Testis (tissue), 3 donors: ENCODE results near the gene CUBN. TPM values are rescaled to one million over a fixed set of nuclear protein-coding genes. Genes with fewer than 3 reads are reported as not detected.

Experiments used
- DNase-seq: peaks from one replicate; pipeline ENCODE4 v3.0.0-alpha.2; 2019
- H3K27ac ChIP-seq, 2 donors: fragments of 200-600 bp; sonication (generic); one replicate each; pipeline ENCODE4 v1.5.1; 2019
- H3K27me3 ChIP-seq: fragments of 200-600 bp; sonication (generic); one replicate; pipeline ENCODE4 v1.5.1; 2019
- H3K36me3 ChIP-seq: fragments of 200-600 bp; sonication (generic); one replicate; pipeline ENCODE4 v1.5.1; 2017; ENCODE audit warnings: low read depth; ENCODE audit errors: missing control alignments
- H3K4me1 ChIP-seq: fragments of 200-600 bp; sonication (generic); one replicate; pipeline ENCODE4 v1.5.1; 2019
- H3K4me3 ChIP-seq, 2 donors: fragments of 200-600 bp; sonication (generic); one replicate each; pipeline ENCODE4 v1.5.1; 2017 to 2019
- H3K9me3 ChIP-seq: fragments of 200-600 bp; sonication (generic); one replicate; pipeline ENCODE4 v1.5.1; 2017
- CTCF ChIP-seq, 3 experiments: fragments of 450-650 bp in 2 of 3; fragments of 200-600 bp in 1 of 3; sonication (generic) in 1 of 3; IDR thresholded peaks; one replicate each; pipeline ENCODE4 v1.5.1; 2016 to 2019; ENCODE audit warnings: antibody characterized with exemption in 3 of 3, mild to moderate bottlenecking in 2 of 3, moderate library complexity in 1 of 3
- POLR2A ChIP-seq: fragments of 450-650 bp; IDR thresholded peaks from one replicate; pipeline ENCODE4 v1.6.1; 2017; ENCODE audit warnings: antibody characterized with exemption, mild to moderate bottlenecking, moderate library complexity
- WGBS, 2 donors: methylation state at CpG; one replicate each; pipeline ENCODE4 v1.1.5; 2018; 5-methylcytosine and 5-hydroxymethylcytosine counted together
- intact Hi-C: fragments of 100-400 bp; cut with DNase I; formaldehyde crosslinking; loops from one replicate; pipeline ENCODE4 v1.15.1; 2023; ENCODE audit warnings: low total_unique reads
- polyA plus RNA-seq: library from polyadenylated mRNA; stranded (reverse); fragments of 350-450 nt; fragmentation: Illumina TruSeq; extraction: RNeasy Lipid Tissue Mini Kit (QIAGEN cat#74804); gene quantifications from one replicate; pipeline ENCODE4 v1.2.3, GENCODE V29; 2014; ENCODE audit warnings: low read depth, low replicate concordance; ENCODE audit not compliant: insufficient read depth
- total RNA-seq, 2 donors: library from RNA; depleted of rRNA; stranded (reverse); fragments of >200 nt; gene quantifications; one replicate each; pipeline ENCODE4 v1.2.3, GENCODE V29; 2016

The CUBN gene
- total and polyA plus RNA-seq, 3 donors from 2014 or later: 11.0 to 39.3 (median 19.2) TPM

GRCh38 chr10:16999665-17000451, 129.8 kb downstream of the CUBN start:
- WGBS, 2 donors: 47 to 51% methylated on average over 10 of the region's 10 CpGs
- intact Hi-C loops: no loop called here

GRCh38 chr10:16996530-16996964, 133.1 kb downstream of the CUBN start:
- WGBS, 2 donors: 49 to 53% methylated on average over 6 of the region's 6 CpGs
- Histone ChIP-seq H3K4me1 (peaks cover 16% of the 10 kb centered on the region), H3K9me3 (no peaks in the 10 kb centered on the region)

More at GRCh38 chr10:16999665-17000451, 129.8 kb downstream of the CUBN start:
- TF ChIP-seq POLR2A: no peak
- no peak for TF ChIP-seq CTCF (IDR thresholded peaks at IDR 0.05)
- H3K27ac ChIP-seq: peak overlapping the region; percentile 31 to 58
- H3K4me1 ChIP-seq: peaks cover 31% of the 10 kb centered on the region
- peak; percentile 30 for DNase-seq
- H3K9me3 ChIP-seq: no peaks in the 10 kb centered on the region
- H3K4me3 ChIP-seq: no peak overlapping the region
- H3K27me3 ChIP-seq: no peaks in the 10 kb centered on the region
- H3K36me3 ChIP-seq: no peaks in the 10 kb centered on the region

GRCh38 chr10:16995867-16996529, 133.6 kb downstream of the CUBN start:
- Histone ChIP-seq H3K9me3 (no peaks in the 10 kb centered on the region), H3K27ac (peak overlapping the region in 1 of 2 donors; percentile 26), H3K4me3 (no peak overlapping the region), H3K27me3 (no peaks in the 10 kb centered on the region), H3K4me1 (peaks cover 14% of the 10 kb centered on the region), H3K36me3 (no peaks in the 10 kb centered on the region)
- no peak for TF ChIP-seq CTCF (IDR thresholded peaks at IDR 0.05)
- TF ChIP-seq POLR2A: no peak
- no peak for DNase-seq
- intact Hi-C loops: no loop called here
- WGBS, 2 donors: 41 to 52% methylated on average over 6 of the region's 6 CpGs

More at GRCh38 chr10:16996530-16996964, 133.1 kb downstream of the CUBN start:
- no peak overlapping the region for H3K4me3 ChIP-seq
- DNase-seq: no peak
- H3K36me3 ChIP-seq: no peaks in the 10 kb centered on the region
- peak overlapping the region in 1 of 2 donors; percentile 26 for H3K27ac ChIP-seq
- intact Hi-C loops: no loop called here
- TF ChIP-seq CTCF (IDR thresholded peaks at IDR 0.05) (no peak), POLR2A (no peak)
- no peaks in the 10 kb centered on the region for H3K27me3 ChIP-seq

- intact Hi-C loops: no loop called here
- Histone ChIP-seq H3K27ac (peak overlapping the region in 1 of 2 donors; percentile 23), H3K4me1 (peaks cover 5% of the 10 kb centered on the region), H3K27me3 (no peaks in the 10 kb centered on the region), H3K36me3 (no peaks in the 10 kb centered on the region), H3K9me3 (no peaks in the 10 kb centered on the region), H3K4me3 (no peak overlapping the region)
- WGBS, 2 donors: 74 to 78% methylated on average over 4 of the region's 4 CpGs
- TF ChIP-seq CTCF (IDR thresholded peaks at IDR 0.05) (no peak), POLR2A (no peak)
- DNase-seq: no peak
Measured at GRCh38 chr10:16993186-16993585, 136.4 kb downstream of the CUBN start.
